Activated naive CD8-positive, alpha-beta T cell treated with anti-CD3 and anti-CD28 coated beads, Interleukin-2, amount 50 U/mL, for 24 hours (primary cell): ENCODE results near the gene BCAR3.

Source experiments
- ATAC-seq: fragments of 150-1000 bp; cut with Tn5 transposase; one replicate; pipeline ENCODE4 v1.10.0; 2021
- DNase-seq: peaks from one replicate; pipeline ENCODE4 v3.0.0; 2021
- H3K27ac Mint-ChIP-seq: one replicate; pipeline ENCODE4 v1.8.0; 2021; ENCODE audit warnings: mild to moderate bottlenecking, mixed read lengths
- H3K27me3 Mint-ChIP-seq: one replicate; pipeline ENCODE4 v1.8.0; 2021; ENCODE audit warnings: mixed read lengths
- H3K36me3 Mint-ChIP-seq: one replicate; pipeline ENCODE4 v1.8.0; 2021; ENCODE audit warnings: low read depth, mixed read lengths
- H3K4me1 Mint-ChIP-seq: one replicate; pipeline ENCODE4 v1.8.0; 2021; ENCODE audit warnings: mixed read lengths
- H3K4me3 Mint-ChIP-seq: one replicate; pipeline ENCODE4 v1.8.0; 2021; ENCODE audit warnings: mild to moderate bottlenecking, moderate library complexity, mixed read lengths
- H3K9me3 Mint-ChIP-seq: one replicate; pipeline ENCODE4 v1.8.0; 2021; ENCODE audit warnings: mixed read lengths

BCAR3 gene

GRCh38 chr1:93681101-93681988, at the start of gene BCAR3:
TSS of gene BCAR3 (minus strand) at chr1:93681837. CDS start at chr1:93674930, 6,907 bp downstream.
- H3K9me3 Mint-ChIP-seq = no peaks in the 10 kb centered on the region
- H3K4me3 Mint-ChIP-seq = peak within 1 kb of the TSS; percentile 75
- H3K27me3 Mint-ChIP-seq = peaks cover 47% of the 10 kb centered on the region
- peak; percentile 44 for DNase-seq
- no peaks in the 10 kb centered on the region for H3K36me3 Mint-ChIP-seq
- H3K27ac Mint-ChIP-seq = peak within 1 kb of the TSS; percentile 43
- H3K4me1 Mint-ChIP-seq = peaks cover 9% of the 10 kb centered on the region
- ATAC-seq = peak; percentile 44

GRCh38 chr1:93730621-93731020, 49.0 kb upstream of the BCAR3 start:
- Mint-ChIP-seq H3K9me3 (no peaks in the 10 kb centered on the region), H3K4me1 (no peaks in the 10 kb centered on the region), H3K27me3 (no peaks in the 10 kb centered on the region), H3K27ac (no peak overlapping the region), H3K36me3 (no peaks in the 10 kb centered on the region), H3K4me3 (no peak overlapping the region)
- ATAC-seq = no peak
- no peak for DNase-seq

GRCh38 chr1:93729906-93730305, 48.3 kb upstream of the BCAR3 start:
- Mint-ChIP-seq H3K4me1 (no peaks in the 10 kb centered on the region), H3K27ac (no peak overlapping the region), H3K36me3 (no peaks in the 10 kb centered on the region), H3K27me3 (no peaks in the 10 kb centered on the region), H3K4me3 (no peak overlapping the region), H3K9me3 (no peaks in the 10 kb centered on the region)
- no peak for ATAC-seq
- no peak for DNase-seq

- Mint-ChIP-seq H3K27me3 (no peaks in the 10 kb centered on the region), H3K36me3 (no peaks in the 10 kb centered on the region), H3K4me3 (no peak overlapping the region), H3K4me1 (no peaks in the 10 kb centered on the region), H3K9me3 (no peaks in the 10 kb centered on the region), H3K27ac (no peak overlapping the region)
- ATAC-seq (no peak), DNase-seq (no peak)
Measured at GRCh38 chr1:93729502-93729901, 47.9 kb upstream of the BCAR3 start.

GRCh38 chr1:93728480-93729131, 47.0 kb upstream of the BCAR3 start:
- H3K27ac Mint-ChIP-seq = no peak overlapping the region
- H3K4me1 Mint-ChIP-seq = no peaks in the 10 kb centered on the region
- no peaks in the 10 kb centered on the region for H3K9me3 Mint-ChIP-seq
- DNase-seq (no peak), ATAC-seq (no peak)
- H3K36me3 Mint-ChIP-seq = no peaks in the 10 kb centered on the region
- H3K27me3 Mint-ChIP-seq = no peaks in the 10 kb centered on the region
- no peak overlapping the region for H3K4me3 Mint-ChIP-seq

GRCh38 chr1:93723733-93724270, 42.2 kb upstream of the BCAR3 start:
- Mint-ChIP-seq H3K4me3 (no peak overlapping the region), H3K9me3 (no peaks in the 10 kb centered on the region), H3K27ac (no peak overlapping the region), H3K36me3 (no peaks in the 10 kb centered on the region), H3K27me3 (no peaks in the 10 kb centered on the region), H3K4me1 (no peaks in the 10 kb centered on the region)
- no peak for DNase-seq
- ATAC-seq = no peak

GRCh38 chr1:93723110-93723509, 41.5 kb upstream of the BCAR3 start:
- no peak for ATAC-seq
- Mint-ChIP-seq H3K9me3 (no peaks in the 10 kb centered on the region), H3K4me3 (no peak overlapping the region), H3K27me3 (no peaks in the 10 kb centered on the region), H3K4me1 (no peaks in the 10 kb centered on the region), H3K27ac (no peak overlapping the region), H3K36me3 (no peaks in the 10 kb centered on the region)
- no peak for DNase-seq

- no peak overlapping the region for H3K4me3 Mint-ChIP-seq
- no peaks in the 10 kb centered on the region for H3K27me3 Mint-ChIP-seq
- no peaks in the 10 kb centered on the region for H3K36me3 Mint-ChIP-seq
- H3K9me3 Mint-ChIP-seq = peaks cover 4% of the 10 kb centered on the region
- no peak overlapping the region for H3K27ac Mint-ChIP-seq
- ATAC-seq (no peak), DNase-seq (no peak)
- H3K4me1 Mint-ChIP-seq = no peaks in the 10 kb centered on the region
Measured at GRCh38 chr1:93722081-93723031, 40.7 kb upstream of the BCAR3 start.

DNA sequence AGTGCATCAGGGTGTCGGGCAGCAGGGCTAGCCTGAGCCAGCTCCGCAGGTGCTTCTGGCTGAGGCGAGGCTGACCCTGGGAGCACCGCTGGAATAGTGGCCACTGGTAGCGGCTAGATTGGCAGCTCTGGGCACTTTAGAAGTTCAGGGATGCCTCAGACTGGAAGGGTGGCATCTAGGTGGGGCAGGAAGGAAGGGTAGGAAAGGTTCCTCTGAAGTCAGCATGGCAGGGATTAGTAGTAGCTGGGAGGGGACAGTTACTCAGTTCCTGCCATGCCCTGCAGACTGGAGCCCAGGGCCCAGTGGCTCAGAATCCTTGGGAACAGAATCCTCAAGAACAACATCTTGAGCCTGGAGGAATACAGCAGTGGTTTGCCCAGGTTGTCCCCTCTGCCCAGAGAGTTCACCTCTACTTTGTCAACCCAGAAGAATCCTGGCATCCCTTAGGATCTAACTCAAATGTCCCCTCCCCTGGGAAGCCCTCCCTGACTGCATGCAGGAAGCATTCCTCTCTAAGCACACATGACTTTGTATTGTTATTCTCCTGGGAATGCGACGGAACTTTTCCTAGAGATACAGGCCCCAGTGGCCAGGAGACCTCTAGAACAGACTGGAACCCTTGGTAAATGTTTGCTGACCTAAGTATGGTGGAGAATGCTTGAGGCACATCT, 39.5 kb upstream of the BCAR3 start:
- Mint-ChIP-seq H3K9me3 (peaks cover 15% of the 10 kb centered on the region), H3K4me1 (peaks cover 10% of the 10 kb centered on the region), H3K4me3 (no peak overlapping the region), H3K36me3 (peaks cover 8% of the 10 kb centered on the region), H3K27me3 (no peaks in the 10 kb centered on the region), H3K27ac (no peak overlapping the region)
- ATAC-seq = no peak
- no peak for DNase-seq

DNA sequence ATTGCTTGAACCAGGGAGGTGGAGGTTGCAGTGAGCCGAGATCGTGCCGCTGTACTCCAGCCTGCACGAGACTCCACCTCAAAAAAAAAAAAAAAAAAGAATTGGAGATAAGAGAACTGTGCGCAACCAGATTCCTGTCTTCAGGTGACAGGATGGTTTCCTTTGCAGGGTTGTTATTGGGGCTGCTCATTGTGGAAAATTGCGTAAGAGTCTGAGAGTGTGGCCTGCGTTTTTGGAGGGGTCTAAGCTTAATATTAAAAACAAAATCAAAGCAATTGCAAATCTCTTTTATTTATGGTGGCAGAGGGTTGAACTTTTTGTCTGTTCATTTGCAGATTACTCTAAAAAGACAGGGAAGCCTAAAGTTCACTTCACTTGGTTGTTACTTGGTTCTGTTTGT, 36.0 kb upstream of the BCAR3 start:
- Mint-ChIP-seq H3K27me3 (peaks cover 3% of the 10 kb centered on the region), H3K4me1 (peaks cover 24% of the 10 kb centered on the region), H3K4me3 (no peak overlapping the region), H3K9me3 (peaks cover 15% of the 10 kb centered on the region), H3K36me3 (peaks cover 8% of the 10 kb centered on the region), H3K27ac (no peak overlapping the region)
- no peak for DNase-seq
- no peak for ATAC-seq

DNA sequence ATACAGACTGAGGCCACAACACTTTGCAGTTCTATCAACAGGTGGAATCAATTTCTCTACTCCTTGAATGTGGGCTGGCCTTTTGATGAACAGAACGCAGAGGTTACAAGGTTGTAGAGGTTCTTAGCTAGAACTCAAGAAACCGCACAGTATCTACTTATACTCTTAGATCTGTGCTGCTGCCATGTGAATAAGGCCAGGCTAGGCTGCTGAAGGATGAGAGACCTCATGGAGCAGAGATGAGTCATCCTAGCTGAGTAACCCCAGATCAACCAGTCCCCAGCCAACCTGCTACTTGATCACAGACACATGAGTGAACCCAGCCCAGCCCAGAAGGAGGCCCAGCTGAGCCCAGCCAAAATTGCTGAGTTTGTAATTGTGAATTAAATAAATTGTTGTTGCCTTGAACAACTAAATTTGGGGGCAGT, 35.3 kb upstream of the BCAR3 start:
- peak; percentile 84 for ATAC-seq
- Mint-ChIP-seq H3K27ac (no peak overlapping the region), H3K4me1 (peaks cover 31% of the 10 kb centered on the region)

DNA sequence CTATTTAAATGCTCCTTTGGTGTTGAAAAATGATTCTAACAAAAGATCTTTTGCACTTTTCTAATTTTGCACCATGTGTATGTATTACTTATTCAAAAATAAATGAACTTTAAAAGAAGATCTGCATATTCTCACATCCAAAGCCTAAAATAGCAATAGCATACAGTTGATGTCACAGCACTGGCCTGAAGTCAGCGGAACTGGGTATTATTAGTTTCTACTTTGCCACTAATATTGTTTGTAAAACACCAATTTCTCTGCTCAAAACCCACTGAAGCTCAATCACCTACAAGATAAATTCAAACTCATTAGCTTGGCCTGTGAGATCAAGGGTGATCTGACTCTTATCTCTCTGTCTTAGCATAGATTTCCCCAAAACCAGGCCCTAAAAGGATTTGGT, 34.5 kb upstream of the BCAR3 start:
- DNase-seq = no peak
- Mint-ChIP-seq H3K9me3 (peaks cover 15% of the 10 kb centered on the region), H3K4me1 (peaks cover 32% of the 10 kb centered on the region), H3K4me3 (no peak overlapping the region), H3K27ac (no peak overlapping the region), H3K36me3 (peaks cover 8% of the 10 kb centered on the region), H3K27me3 (peaks cover 11% of the 10 kb centered on the region)
- no peak for ATAC-seq

More for the DNA sequence above, 35.3 kb upstream of the BCAR3 start:
- DNase-seq = peak; percentile 18
- H3K4me3 Mint-ChIP-seq = no peak overlapping the region
- H3K9me3 Mint-ChIP-seq = peaks cover 15% of the 10 kb centered on the region
- peaks cover 10% of the 10 kb centered on the region for H3K27me3 Mint-ChIP-seq
- peaks cover 8% of the 10 kb centered on the region for H3K36me3 Mint-ChIP-seq

GRCh38 chr1:93715529-93716126, 34.0 kb upstream of the BCAR3 start:
- peaks cover 8% of the 10 kb centered on the region for H3K36me3 Mint-ChIP-seq
- H3K27ac Mint-ChIP-seq = peak overlapping the region; percentile 55
- peaks cover 33% of the 10 kb centered on the region for H3K4me1 Mint-ChIP-seq
- no peak overlapping the region for H3K4me3 Mint-ChIP-seq
- ATAC-seq (peak; percentile 67), DNase-seq (no peak)
- H3K9me3 Mint-ChIP-seq = peaks cover 15% of the 10 kb centered on the region
- peaks cover 11% of the 10 kb centered on the region for H3K27me3 Mint-ChIP-seq
